22Rv1 (cell line): Measurements from ENCODE around the gene B4GALT5.

Source experiments
- CTCF ChIP-seq: fragments of 450-650 bp; IDR thresholded peaks from 2 replicates; pipeline ENCODE4 v1.5.1; 2017; ENCODE audit warnings: mild to moderate bottlenecking
- ZFX ChIP-seq: fragments of 450-650 bp; IDR thresholded peaks from 2 replicates; pipeline ENCODE4 v1.6.1; 2017; ENCODE audit warnings: antibody characterized with exemption, borderline replicate concordance

- TF ChIP-seq CTCF (no peak), ZFX (no peak)
These were observed 13.1 kb downstream of the B4GALT5 start for GRCh38 chr20:49700411-49701185.
